Panc1 (cell line): ENCODE data around the gene ACSL1. TPM values are rescaled to one million over a fixed set of nuclear protein-coding genes. Genes with fewer than 3 reads are reported as not detected.

Experiments used
- ATAC-seq: fragments of 200-7000 bp; cut with Tn5 transposase; 2 replicates; pipeline ENCODE4 v1.9.1; 2020; ENCODE audit warnings: mild to moderate bottlenecking, moderate library complexity
- BruUV-seq: library from RNA; stranded (reverse); fragments of 400-500 nt; replicated peaks from 2 replicates; lab custom pipeline; 2021; lab: Mats Ljungman, UMichigan
- CTCF ChIA-PET: fragments of 300-600 bp; sonication (Branson Sonifier 250); formaldehyde crosslinking; loops from one replicate; lab custom pipeline; 2022; ENCODE audit warnings: antibody characterized with exemption; lab: Charles Lee
- POLR2A ChIA-PET: fragments of 300-600 bp; sonication (Branson Sonifier 250); formaldehyde crosslinking; loops from one replicate; lab custom pipeline; 2022; ENCODE audit warnings: antibody characterized with exemption; lab: Charles Lee
- DNase-seq: peaks from one replicate; pipeline ENCODE4 v3.0.0-alpha.2; 2010; ENCODE audit warnings: low read depth, low spot score
- H3K27ac ChIP-seq: 2 replicates; pipeline ENCODE4 v1.5.1; 2011; ENCODE audit warnings: mild to moderate bottlenecking, low read length, inconsistent platforms
- H3K27me3 ChIP-seq: fragments of 200-500 bp; sonication (Bioruptor generic); 2 replicates; pipeline ENCODE4 v1.6.0; 2014; ENCODE audit warnings: low read length, inconsistent platforms; ENCODE audit not compliant: control insufficient read depth, insufficient read depth
- H3K36me3 ChIP-seq: fragments of 200-500 bp; sonication (Bioruptor generic); 2 replicates; pipeline ENCODE4 v1.5.1; 2014; ENCODE audit warnings: inconsistent platforms, mild to moderate bottlenecking, low read length, moderate library complexity; ENCODE audit not compliant: control insufficient read depth, insufficient read depth
- H3K4me1 ChIP-seq: 2 replicates; pipeline ENCODE4 v1.5.1; 2011; ENCODE audit warnings: inconsistent platforms, mild to moderate bottlenecking, low read length, moderate library complexity; ENCODE audit not compliant: control insufficient read depth, insufficient read depth
- H3K4me3 ChIP-seq, 2 experiments: 2 replicates each; pipeline ENCODE4 v1.5.1; 2011 to 2012; ENCODE audit warnings: low read depth in 2 of 2, low read length in 2 of 2, mild to moderate bottlenecking in 2 of 2, inconsistent platforms in 1 of 2, moderate library complexity in 1 of 2
- H3K9me3 ChIP-seq: fragments of 200-500 bp; sonication (Bioruptor generic); 2 replicates; pipeline ENCODE4 v1.5.1; 2014; ENCODE audit warnings: low read depth, mild to moderate bottlenecking, inconsistent platforms, low read length, moderate library complexity; ENCODE audit not compliant: control insufficient read depth, insufficient read depth
- CTCF ChIP-seq: fragments of 450-650 bp; IDR thresholded peaks from 2 replicates; pipeline ENCODE4 v1.5.1; 2017; ENCODE audit warnings: mild to moderate bottlenecking
- POLR2AphosphoS5 ChIP-seq: IDR thresholded peaks from 2 replicates; pipeline ENCODE4 v1.6.1; 2012; ENCODE audit warnings: mild to moderate bottlenecking, low read depth, low read length, moderate library complexity
- REST ChIP-seq, 2 experiments: IDR thresholded peaks; 2 replicates each; pipeline ENCODE4 v1.6.1; 2011 to 2012; ENCODE audit warnings: low read depth in 2 of 2, control low read depth in 1 of 2, low read length in 1 of 2, mild to moderate bottlenecking in 1 of 2, moderate library complexity in 1 of 2; ENCODE audit not compliant: insufficient read depth in 1 of 2
- SIN3A ChIP-seq: IDR thresholded peaks from 2 replicates; pipeline ENCODE4 v1.6.1; 2012; ENCODE audit warnings: low read depth, mild to moderate bottlenecking, low read length, moderate library complexity, borderline replicate concordance; ENCODE audit not compliant: insufficient read depth
- TCF7L2 ChIP-seq: IDR thresholded peaks from 2 replicates; pipeline ENCODE4 v1.6.1; 2011; ENCODE audit warnings: mild to moderate bottlenecking, low read depth, low read length, inconsistent platforms
- in situ Hi-C: cut with HindIII; loops from 2 replicates; pipeline ENCODE4 v1.10.0; 2016; ENCODE audit warnings: low sequenced_read_pairs, low pct_unique_long_range_greater_than_20kb
- intact Hi-C: fragments of 100-400 bp; cut with micrococcal nuclease; formaldehyde crosslinking; loops from one replicate; pipeline ENCODE4 v1.10.0; 2022; ENCODE audit not compliant: unreplicated experiment
- total RNA-seq: library from RNA; stranded (reverse); gene quantifications from one replicate; pipeline ENCODE4 v1.2.1, GENCODE V29; 2021; ENCODE audit not compliant: unreplicated experiment

The ACSL1 gene
- total RNA-seq, 1 experiment from 2014 or later: 15.4 TPM

GRCh38 chr4:184762100-184762499 lies 63.7 kb downstream of the ACSL1 start:
- no peaks in the 10 kb centered on the region for H3K4me1 ChIP-seq
- BruUV-seq: no TSS peak
- H3K27ac ChIP-seq: no peak overlapping the region
- no peak for ATAC-seq
- POLR2A ChIA-PET: no interaction called here
- DNase-seq: no peak
- H3K27me3 ChIP-seq: no peaks in the 10 kb centered on the region
- H3K36me3 ChIP-seq: no peaks in the 10 kb centered on the region
- CTCF ChIA-PET: no interaction called here
- in situ Hi-C loops: no loop called here
- intact Hi-C loops: no loop called here
- H3K4me3 ChIP-seq: no peak overlapping the region
- H3K9me3 ChIP-seq: no peaks in the 10 kb centered on the region
- TF ChIP-seq SIN3A (no peak), CTCF (no peak), POLR2AphosphoS5 (no peak), TCF7L2 (no peak), REST (IDR thresholded peaks at IDR 0.05; ENCODE audit: insufficient read depth in 1 of 2, low read depth in 2 of 2, low read length in 1 of 2) (no peak)

- BruUV-seq: no TSS peak
- DNase-seq: no peak
- ATAC-seq: no peak
- H3K4me1 ChIP-seq: no peaks in the 10 kb centered on the region
- no peak overlapping the region for H3K27ac ChIP-seq
- no peak overlapping the region for H3K4me3 ChIP-seq
- H3K36me3 ChIP-seq: no peaks in the 10 kb centered on the region
- in situ Hi-C loops (no loop called here), intact Hi-C loops (no loop called here)
- TF ChIP-seq SIN3A: no peak
- no peak for TF ChIP-seq TCF7L2
- no peak for TF ChIP-seq CTCF
- TF ChIP-seq REST (IDR thresholded peaks at IDR 0.05; ENCODE audit: insufficient read depth in 1 of 2, low read depth in 2 of 2, low read length in 1 of 2): no peak
- TF ChIP-seq POLR2AphosphoS5: no peak
- no peaks in the 10 kb centered on the region for H3K27me3 ChIP-seq
- H3K9me3 ChIP-seq: no peaks in the 10 kb centered on the region
- ChIA-PET CTCF (no interaction called here), POLR2A (no interaction called here)
Measured at GRCh38 chr4:184760681-184761080, 65.1 kb downstream of the ACSL1 start.
